Endothelial cell of hepatic sinusoid (primary cell): Measurements from ENCODE around the gene GRAPL.
"Not testable (repeated sequence)": the region's sequence is repeated elsewhere in the genome, so short reads cannot be mapped to it uniquely, and the experiment has no call there.

Experiments used
- in situ Hi-C: cut with HindIII; loops from 2 replicates; pipeline ENCODE4 v1.10.0; 2017; ENCODE audit warnings: low sequenced_read_pairs

The GRAPL gene

GRCh38 chr17:19187883-19188869 lies 60.8 kb downstream of the GRAPL start:
- in situ Hi-C loops: not testable (repeated sequence)

DNA sequence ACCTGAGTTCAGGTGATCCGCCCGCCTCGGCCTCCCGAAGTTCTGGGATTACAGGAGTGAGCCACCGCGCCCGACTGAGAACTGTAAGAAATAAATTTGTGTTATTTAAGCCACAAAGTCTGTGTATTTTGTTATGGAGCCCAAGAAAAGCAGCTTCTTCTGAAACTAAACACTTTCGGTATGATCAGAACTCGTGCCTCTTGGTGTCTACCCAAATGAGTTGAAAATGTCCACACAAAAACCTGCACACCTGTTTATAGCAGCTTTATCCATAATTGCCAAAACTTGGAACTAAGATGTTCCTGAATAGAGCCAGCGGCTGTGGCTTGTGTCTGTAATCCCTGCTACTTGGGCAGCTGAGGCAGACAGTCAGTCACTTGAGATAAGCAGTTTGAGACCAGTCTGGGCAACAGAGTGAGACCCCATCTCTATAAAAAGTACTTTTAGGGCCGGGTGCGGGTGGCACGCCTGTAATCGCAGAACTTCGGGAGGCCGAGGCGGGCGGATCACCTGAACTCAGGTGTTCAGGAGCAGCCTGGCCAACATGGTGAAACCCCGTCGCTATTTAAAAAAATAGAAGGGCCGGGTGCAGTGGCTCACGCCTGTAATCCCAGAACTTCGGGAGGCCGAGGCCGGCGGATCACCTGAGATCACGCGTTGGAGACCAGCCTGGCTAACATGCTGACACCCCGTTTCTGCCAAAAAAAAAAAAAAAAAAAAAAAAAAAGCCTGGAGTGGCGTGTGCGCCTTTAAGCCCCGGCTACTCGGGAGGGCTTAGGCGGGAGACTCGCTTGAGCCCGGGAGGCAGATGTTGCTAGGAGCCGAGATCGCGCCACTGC lies 61.7 kb downstream of the GRAPL start:
- in situ Hi-C loops: not testable (repeated sequence)

DNA sequence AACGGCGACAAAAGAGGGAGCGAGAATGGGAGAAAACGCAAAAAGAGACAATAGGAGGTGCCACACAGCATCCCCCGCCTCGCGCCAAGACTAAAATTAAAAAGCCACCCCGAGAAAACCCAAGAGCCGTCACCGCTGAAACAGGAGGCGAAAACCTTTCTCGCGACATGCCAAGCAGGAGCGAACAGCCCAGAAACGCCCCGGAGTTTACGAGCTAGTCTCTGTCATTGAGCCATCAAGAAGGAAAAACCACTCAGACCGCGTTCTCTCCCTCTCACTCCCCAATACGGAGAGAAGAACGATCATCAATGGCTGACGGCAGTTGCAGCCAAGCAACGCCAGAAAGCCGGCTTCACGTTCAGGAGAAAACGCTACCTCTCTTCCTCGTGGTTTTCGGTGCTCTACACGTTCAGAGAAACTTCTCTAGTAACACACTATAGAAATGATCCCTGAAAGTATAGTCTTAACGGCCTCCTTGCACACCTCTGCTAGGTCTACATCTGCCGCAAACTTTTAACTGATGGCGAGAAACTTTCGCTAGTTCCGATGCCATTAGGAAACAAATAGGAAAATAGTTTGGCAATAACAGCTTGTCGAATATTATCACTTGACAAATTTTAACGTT lies 62.5 kb downstream of the GRAPL start:
- in situ Hi-C loops: not testable (repeated sequence)

DNA sequence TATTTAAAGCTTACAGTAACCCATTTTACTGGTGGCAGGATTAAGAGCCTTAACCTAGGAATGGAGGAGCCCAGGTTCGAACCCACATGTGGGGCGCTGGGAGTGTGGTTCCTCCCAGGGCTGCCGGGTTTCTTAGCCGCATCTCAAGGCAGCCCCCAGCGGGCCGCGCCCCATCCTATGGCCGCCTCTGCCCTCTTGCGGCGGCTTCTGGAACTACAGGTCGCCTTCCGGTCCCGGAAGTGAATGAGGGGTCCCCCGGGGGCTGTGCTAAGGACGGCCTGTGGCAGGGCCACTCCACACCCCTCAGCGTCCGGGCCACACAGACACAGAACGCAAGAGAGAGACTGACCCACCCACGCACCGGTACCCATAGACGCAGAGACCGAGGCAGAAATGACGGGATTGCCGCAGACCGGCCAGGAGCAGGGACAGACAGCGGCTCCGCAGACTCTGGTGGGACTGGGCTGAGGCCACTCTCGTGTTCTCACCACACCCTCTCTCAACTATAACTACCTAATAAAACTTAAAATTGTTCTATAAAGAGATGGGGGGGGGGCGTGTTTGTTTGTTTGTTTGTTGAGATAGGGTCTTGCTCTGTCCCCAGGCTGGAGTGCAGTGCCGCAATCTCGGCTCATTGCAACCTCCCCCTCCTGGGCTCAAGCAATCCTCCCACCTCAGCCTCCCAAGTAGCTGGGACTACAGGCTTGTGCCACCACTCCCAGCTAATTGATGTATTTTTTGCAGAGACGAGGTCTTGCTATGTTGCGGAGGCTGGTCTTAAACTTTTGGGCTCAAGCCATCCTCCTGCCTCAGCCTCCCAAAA lies 69.2 kb downstream of the GRAPL start:
- in situ Hi-C loops: not testable (repeated sequence)

GRCh38 chr17:19202448-19202847 lies 75.1 kb downstream of the GRAPL start:
- in situ Hi-C loops: not testable (repeated sequence)

- in situ Hi-C loops: not testable (repeated sequence)
These were observed 76.0 kb downstream of the GRAPL start for GRCh38 chr17:19203429-19203828.
